ENCODE results near the gene B3GNT7.

DNA sequence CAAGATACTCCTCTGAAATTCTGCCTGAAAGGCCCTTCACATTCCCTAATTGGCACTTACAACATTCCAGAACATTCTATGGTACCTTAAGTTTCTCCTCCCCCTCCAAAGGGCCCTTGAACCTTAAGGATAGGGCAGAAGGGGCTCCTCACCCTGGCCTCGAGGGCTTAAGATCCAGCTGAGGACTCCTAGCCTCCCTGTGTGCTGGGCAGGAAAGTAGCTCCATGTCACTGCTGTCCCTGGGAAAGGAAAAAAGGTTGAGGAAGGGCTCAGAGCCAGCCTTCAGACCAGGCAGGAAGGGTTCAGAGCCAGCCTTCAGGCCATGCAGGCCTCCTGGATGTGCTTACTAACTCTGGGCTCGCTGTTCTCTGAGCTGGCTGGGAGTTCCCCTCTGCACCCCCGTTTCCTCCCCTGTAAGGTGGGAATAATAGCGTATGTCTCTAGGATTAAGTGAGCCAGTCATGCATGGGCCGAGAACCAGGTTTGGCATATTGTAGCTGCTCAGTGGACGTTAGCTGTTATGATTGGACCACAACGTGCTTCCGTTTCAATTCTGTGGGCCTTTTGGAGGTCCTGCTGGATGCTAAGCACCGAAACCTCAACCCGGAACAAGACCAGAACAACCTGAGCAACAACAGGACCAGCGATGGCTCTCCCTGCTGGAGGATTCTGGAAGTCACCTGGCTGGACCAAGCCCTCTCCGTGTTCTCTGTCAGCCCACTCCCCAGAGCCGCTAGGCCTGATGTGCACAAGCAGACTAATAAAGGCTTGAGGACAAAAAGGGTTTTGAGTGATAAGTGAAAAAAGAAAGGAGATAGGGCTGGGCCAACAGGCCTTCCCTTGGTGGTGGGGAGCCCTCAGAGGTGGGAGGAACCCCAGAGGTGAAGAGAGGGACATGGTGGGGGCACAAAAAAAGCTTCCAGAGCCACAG, 1.0 kb upstream of the B3GNT7 start:
- peak in 6 of 7 experiments; percentile 19 to 56 (median 36) for TF ChIP-seq CTCF (IDR thresholded peaks at IDR 0.05)
- peak in 1 of 3 donors; percentile 13 for TF ChIP-seq POLR2A (IDR thresholded peaks at IDR 0.05)

Data from body of pancreas (tissue), 4 donors.